Activated naive CD4-positive, alpha-beta T cell treated with Interleukin-2 at 50 U/mL for 16 hours (primary cell): ENCODE measurements around the gene ARHGAP15.
A peak's percentile ranks its signal among the peaks of the same experiment; 100 is the strongest.

Experiments used
- DNase-seq: peaks from one replicate; pipeline ENCODE4 v3.0.0-alpha.2; 2020

Gene ARHGAP15

DNA sequence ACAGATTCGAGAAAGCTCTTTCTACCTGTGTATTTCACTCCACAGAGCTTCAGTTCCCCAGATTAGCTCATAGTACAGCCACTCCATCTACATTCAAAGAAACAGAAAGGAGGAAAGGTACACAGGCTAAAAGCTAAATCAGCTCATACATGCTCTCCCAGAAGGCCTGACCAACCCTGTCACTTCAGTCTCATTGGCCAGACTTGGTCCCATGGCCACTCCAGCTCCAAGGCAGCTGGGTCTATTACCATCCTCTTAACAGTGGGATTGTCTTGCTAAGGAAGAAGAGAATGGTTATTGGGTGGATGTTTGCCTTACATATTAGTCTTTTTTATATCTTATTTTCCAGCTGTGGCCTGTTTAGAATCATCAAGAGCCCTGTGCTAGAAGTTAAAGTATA is 572.6 kb downstream of the ARHGAP15 start:
- no peak for DNase-seq

DNA sequence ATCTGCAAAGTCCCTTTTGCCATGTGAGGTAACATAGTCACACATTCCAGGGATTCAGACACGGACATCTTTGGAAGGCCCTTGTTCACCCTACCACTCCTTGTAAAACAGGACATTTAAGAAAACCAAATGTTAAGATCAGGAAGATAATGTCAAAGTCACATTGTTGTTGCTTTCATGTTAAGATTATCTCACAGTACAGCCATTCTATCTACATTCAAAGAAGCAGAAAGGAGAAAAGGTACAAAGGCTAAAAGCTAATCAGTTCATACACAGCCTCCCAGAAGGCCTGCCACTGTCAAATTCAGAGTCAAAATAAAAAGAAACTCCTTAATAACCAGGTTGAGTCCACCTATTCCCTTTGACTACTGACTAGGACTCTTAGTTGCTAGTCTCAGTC is 573.7 kb downstream of the ARHGAP15 start:
- DNase-seq, result no peak

DNA sequence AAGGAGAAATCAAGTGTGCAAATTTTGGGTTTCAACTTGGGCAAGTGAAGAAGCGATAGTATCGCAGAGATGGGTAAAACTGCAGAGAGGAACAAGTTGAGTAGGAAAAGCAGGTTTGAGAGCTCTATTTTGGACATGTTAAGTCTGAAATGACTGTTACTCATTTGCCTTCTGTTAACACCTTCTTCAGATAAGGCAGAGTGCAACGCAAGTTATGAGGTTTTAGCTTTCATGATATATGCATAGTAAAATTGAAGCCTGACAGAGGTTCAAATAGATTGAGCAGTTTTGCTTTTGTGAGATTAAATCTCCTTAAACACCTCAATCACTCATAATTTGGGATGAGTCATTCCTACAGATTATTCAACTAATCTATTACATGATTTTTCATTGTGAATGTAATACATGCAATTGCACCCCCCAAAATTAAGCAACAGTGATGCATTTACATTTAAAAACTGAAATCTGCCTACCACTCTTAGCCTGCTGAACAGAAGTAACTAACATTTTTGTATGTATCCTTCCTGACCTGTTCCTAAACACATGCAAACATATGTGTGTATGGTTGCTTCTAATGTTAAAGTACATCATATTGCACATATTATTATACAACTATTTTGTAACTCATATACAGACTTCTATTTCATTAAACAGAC is 575.4 kb downstream of the ARHGAP15 start:
- no peak for DNase-seq

DNA sequence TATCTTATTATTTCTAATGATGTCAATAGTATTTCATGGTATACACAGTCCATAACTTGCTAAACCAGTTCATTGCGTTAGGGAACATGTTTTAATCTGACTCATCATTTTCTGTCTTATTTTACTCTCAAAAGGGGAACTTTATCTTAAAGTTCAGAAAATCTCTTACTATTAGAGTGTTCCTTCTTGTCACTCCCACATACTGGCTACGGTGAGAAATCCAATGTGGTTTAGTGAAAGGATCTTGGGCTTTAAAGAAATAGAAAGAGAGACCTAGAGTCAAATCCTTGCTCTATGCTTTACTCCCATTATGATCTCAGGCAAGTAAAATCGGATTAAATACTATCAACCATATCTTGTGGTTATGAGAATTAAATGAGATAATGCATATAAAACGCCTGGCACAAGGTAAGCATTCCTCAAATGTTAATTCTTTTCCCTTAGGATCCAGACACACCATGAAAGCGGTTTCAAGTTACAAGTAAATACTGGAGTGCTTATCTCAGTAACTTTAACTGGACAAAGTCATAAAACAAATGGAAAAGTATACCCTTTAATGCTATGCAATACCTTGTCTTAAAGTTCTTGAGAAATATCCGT is 576.0 kb downstream of the ARHGAP15 start:
- no peak for DNase-seq

DNA sequence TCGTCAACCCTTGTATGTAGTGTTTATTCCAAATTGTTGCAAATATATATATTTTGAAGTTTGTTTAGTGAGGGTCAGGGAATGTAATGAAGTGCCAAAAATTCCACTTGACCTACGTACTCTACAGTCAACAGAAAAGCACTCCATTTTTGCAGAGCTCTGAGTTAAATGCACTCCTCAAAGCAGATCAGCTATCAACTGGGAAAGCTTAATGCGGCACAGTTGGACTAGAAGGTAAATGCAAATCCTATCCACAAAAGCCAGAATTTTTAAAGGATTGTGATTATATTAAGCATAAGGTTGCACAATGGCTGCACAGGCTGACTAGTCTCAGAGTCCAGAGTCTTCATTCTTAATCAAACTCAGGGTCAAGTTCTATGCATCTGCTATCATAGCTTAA is 577.1 kb downstream of the ARHGAP15 start:
- DNase-seq, result no peak

DNA sequence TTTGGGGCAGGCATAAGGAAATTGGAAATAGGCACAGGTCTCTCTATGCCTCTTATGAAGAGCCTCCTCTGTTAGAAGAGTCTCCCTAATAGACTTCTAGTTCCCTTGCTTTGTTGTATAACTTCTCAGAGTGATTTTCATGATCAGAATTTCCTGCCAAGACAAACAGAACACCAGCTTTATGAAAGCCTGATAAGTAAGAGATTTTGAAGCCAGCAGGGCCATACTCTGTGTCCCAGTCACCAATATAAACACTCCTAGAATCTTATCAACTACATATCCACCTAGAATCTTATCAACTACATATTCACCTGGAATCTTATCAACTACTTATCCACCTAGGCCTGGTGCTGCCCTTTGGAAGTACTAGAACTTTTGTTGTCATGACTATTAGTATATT is 579.5 kb downstream of the ARHGAP15 start:
- DNase-seq, result no peak

DNA sequence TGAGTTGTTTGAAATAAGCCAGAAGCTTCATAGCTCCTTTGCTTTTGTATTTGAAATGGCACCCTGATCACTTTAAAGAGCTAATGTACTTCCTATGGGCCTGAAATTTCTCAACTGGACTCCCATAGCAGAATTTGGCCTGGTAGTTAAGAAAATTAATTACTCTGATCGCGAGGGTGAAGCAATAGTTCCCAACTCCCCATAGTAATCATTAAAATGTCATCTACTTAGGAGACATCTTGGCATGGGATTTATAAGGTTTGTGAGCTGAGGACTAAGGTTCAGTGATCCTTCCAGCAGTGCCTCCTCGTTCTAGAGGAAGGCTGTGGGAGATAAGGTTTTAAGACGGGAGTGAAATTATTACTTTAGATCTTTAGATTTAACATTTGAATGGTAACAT is 581.0 kb downstream of the ARHGAP15 start:
- DNase-seq, result no peak

DNA sequence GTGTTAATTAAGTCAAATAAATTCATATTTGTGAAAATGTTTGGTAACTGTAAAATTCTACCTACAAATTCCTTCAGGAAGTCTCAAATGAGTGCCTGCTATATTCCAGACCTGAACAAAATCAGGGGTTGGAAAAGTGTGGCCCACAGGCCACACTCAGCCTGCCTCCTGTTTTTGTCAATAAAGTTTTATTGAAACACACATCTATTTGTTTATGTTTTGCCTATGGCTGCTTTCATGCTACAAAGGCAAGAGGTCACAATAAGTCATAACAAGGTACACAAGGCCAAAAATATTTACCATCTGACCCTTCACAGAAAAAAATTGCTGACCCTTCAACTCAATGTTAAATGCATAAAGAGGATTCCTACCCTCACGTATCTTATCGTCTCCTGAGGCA is 581.7 kb downstream of the ARHGAP15 start:
- DNase-seq, result no peak

DNA sequence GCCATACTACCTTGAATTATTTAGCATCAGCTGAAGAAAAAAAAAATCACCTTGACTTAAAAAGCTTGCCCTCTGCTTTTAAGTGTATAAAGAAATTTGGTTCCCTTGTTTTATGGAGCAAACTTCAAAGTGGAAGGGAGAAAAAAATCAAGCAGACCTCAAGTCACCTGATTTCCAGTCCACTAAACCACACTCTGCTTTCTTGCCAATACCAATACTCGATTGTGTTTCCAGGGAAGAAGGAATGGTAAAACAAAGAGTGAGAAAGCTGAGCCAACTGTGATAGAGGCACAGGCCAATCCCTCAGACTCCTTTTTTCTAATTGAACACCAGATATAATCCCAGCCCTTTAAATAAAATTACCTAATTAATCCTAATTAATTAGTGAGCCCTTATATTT is 587.3 kb downstream of the ARHGAP15 start:
- DNase-seq, result no peak

DNA sequence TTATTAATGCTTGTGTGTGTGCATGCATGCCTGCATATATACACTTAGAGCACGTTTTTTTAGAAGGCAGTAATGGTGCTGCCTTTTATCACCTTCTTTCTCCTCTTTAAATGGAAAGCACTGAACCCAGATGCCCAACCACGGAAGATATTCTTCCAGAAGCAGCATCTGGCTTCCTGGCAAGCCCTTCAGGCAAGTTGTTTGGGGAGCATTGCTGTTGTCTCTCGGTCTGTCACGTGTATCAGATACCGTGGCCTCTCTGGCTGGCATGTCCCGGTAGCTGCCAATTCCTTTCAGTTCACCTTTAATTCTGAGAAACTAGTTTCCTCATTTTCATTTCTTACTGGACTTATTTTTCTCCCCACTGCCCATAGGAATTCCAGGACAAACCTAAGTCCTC is 587.8 kb downstream of the ARHGAP15 start:
- DNase-seq, result no peak

DNA sequence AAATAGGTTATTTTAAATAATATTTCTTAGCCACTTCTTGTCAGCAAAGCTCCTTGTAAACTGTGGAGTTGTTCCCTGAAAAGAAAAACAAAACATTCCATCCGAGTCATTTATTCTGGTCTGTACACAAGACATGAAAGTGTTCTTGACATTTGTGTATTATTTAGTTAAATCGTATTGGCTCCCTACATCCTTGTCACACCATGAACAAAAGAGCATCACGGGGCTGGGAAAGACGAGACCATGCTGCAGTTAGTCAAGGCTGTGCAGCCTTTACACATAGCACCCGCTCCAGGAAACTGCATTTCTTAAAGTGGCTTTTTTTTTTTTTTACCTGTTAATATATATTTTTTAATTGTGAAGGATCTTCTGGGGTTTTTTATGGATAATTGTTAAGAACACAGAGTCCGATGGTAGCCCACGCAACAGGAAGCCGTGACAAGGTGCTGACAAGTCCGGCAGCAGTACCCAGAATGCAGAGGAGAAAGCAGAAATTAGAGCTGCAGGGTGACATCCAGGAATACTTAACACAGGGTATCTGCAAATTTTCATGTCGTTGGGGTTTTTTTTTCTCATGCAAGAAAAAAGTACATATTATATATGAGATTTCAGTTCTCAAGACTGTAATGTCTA is 588.4 kb downstream of the ARHGAP15 start:
- DNase-seq, result no peak

DNA sequence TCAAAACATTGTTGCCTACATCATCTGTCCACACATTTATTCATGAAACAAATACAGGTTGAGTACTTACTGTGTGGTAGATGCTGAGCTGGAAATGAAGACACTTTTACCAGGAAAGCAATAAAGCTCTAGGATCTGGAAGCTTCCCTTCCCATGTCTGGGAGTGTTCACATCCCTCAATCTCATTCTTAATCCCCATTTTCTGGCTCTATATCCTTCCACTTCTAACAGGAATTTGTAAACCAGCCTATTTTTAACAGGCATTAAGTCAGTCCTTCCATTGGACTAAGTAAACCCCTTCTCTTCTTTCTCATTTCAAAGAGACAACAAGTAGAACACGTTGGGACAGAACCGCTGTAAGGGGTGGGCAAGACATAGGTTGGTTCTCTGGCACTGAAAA is 589.5 kb downstream of the ARHGAP15 start:
- no peak for DNase-seq

DNA sequence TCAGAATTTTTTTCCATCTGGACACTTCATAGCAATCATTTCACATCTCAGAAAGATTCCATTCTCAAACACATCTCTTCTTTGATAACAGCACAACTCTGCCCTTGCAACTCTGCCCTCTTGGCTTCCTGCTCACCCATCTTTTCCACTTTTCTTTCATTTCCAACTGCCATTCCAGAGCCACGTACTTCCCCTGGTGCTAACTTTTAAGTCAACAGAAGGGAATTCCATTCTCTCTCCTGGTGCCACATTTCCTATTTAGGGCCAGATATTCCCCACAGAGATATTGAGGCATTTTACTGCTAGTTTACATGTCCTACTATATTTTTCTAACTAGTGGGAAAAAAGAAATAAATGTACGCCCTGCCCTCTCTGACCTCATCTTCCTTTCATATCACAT is 590.2 kb downstream of the ARHGAP15 start:
- DNase-seq, result no peak

DNA sequence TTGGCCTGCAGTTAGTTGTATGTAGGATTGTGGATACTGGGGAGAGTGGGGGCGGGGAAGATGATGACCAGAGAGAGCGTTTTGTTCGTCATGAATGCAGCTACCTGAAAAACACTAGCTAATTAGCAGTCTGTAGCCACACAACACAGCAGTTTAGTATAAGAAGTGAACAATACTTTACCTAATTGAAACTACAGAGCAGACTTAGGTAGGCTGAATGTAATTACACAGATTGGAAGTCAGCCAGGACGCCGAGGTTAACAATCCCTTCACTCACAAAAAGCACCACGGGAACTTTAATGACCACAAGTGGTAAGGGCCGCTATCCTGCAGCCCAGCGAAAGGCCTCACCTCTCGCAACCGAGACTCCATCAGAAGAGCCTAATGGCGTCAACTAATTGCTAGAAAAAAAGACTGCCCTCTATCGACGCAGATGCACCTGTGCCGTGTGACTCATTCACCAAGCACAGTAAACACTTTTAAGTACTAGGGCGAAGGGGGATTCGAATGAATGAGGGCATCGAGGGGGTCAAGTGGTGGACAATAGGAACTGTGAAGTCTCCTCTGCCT is 591.0 kb downstream of the ARHGAP15 start:
- no peak for DNase-seq

DNA sequence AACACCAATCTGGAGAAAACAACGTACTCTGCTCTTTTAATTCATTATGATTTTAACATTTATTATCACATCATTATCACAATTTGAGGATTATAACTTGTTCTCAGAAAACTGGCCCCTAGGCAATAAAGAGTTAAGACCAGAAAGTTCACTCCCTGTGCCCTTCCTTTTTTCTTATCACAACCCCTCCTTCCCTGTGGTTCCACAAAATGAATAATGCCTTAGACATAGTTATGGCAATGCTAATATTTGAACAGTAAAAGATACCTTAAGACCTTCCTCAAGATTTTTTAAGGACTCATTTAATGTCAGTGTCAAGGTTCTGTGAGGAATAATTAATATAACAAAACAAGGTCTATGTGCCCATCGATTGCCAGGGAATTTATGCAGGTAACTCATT is 596.2 kb downstream of the ARHGAP15 start:
- DNase-seq, result no peak

DNA sequence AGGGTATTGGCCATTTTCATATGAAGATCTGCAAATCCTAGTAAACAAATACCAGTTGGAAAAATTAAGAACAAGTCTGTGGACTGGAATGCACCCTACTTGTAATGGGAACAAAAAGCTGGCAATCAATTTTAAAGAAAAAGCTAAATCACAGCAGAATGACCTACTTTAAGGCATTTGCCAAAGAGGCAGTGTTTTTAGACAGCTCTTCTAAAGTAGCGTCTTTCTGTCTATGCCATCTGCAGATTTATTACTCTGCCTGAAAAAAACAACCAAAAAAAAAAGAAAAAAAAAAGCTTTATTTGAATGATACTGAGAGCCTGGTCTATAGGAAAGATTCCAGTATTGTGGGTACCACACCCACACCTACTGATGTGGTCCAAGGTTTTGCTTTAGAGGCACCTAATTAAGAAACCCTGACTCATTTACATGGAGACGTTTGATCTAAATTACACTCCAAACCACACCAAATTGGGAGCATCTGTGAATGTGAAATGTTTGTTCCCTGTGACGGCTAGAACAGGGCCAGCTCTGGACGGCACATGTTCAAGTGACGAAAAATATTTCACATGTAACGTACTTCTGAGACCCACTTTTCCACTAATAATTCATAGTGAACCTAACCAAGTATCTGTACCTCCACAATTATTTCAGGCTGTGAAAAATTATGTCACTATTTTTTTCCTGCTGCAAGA is 597.1 kb downstream of the ARHGAP15 start:
- DNase-seq, result no peak

DNA sequence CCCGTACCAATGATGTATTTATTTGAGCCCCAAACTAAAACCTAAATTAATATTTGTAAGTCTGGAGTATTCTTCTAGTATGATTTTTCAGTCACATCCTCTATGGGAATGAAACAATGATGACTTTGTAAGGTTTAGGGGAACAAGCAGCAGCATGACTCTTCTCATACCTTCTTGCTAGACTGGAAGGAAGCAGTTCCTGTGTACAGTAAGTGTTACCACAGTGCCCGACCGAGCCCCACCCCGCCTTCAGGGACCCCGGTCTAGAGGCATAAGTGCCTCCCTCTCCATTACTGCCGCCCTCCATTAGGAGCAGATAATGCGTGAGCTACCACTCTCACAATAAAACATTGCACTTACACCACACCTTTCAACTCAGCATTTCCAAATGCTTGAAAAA is 599.3 kb downstream of the ARHGAP15 start:
- no peak for DNase-seq

DNA sequence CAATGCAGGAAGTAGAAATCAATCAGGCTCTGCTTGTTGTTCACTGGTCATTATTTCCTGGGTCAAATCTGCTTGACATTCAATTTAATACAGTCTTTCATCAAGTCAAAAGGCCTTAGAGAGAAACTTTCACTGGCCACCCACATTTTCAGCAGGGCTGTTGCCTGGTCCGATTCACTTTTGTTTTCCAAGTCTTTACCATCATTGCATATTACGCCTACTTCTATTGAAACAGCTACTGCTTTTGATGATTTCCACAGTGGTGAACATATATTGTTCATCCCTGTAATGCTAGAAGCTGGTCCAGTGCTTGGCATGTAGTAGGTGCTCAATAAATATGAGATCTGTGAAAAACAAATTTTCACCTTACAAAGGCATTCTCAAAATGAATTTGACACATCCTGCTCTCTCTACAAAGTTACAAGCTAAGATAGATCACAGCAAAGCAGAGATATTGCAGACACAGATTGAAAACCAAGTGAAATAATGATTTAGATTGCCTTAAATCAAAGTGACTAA is 600.1 kb downstream of the ARHGAP15 start:
- DNase-seq, result no peak

DNA sequence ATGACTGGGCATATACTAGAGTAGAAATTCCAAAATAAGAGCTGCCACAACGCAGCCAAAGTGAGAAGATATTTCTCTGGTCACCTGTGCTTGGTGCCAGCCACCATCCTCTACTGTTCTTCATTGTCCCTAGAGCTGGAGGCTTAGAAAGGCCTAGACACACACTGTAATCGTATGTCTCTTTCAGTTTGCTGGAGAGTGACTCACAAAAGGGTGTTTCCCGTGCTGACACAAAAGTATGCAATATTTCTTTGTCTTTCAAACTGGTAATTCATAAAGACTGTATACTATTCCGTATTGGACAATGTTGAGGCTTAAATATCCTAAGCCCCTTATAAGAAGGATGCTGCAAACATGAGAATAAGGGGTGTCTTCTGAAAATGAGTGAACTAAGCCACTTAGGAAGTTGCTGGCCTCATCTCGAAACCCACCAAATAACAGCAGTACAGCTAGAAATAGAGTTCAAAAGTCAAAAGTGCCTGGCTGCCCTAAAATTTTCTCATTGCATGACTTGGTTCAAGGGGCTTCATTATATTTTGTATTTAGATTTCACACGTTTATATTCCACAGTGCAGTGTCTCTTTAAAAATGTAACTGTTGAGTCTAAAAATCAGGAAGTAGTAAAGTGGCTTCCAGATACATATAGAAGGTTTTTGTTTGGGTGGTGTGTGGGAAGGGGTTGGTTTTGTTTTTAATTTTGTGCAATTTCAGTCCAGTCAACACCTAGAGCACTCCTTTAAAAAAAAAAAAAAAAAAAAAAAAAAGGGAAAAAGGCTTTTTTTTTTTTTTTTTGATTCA is 601.1 kb downstream of the ARHGAP15 start:
- DNase-seq, result peak; percentile 18

DNA sequence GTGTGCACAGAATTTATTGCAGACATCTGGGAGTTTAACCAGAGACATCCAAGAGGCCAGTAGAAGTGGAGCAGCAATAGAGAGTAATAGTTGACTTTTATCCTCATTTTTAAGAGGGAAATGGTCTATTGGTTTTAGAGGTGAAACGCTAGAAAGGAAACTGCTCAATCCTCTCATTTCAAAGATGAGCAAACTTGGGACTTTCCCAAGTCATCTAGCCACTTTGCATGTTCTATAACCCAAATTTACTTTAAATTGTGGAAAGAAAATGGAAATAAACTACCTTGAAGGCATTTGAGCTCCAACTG is 601.7 kb downstream of the ARHGAP15 start:
- no peak for DNase-seq

DNA sequence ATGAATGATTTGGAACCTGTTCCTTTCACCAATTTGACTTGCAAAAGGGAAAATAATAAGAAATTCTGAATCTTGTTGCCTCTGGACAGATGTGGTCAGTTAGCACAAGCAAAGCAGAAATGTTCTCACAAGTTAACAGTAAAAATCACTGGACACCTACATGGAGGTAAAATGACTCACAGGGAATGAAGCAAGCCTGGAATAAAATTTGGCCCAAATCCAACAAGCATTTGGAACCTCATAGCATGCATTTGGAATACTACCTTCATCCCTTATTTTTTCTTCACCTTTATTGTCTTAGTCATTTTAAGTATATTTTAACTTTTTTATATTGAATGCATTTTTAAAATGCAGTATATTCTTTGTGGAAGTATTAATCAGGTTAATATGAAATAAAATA is 602.9 kb downstream of the ARHGAP15 start:
- no peak for DNase-seq

DNA sequence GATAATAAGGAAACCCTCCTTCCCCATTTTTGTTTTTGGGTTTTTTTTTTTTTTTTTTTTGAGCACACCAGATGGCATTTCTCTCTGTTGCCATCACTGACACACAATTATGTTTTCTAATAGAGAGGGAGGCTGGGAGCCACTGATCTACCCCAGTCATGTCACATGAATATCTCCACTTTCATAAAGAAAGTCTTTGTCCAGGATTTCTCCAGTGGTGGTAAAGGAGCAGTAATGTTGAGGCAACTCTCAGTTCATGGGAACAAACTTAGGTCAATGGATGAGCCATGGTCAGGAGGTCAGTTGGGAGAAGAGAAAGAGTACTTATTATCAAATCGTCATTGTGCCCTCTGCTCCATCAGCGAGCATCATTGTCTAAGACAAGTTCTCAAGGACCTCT is 603.7 kb downstream of the ARHGAP15 start:
- DNase-seq, result no peak

DNA sequence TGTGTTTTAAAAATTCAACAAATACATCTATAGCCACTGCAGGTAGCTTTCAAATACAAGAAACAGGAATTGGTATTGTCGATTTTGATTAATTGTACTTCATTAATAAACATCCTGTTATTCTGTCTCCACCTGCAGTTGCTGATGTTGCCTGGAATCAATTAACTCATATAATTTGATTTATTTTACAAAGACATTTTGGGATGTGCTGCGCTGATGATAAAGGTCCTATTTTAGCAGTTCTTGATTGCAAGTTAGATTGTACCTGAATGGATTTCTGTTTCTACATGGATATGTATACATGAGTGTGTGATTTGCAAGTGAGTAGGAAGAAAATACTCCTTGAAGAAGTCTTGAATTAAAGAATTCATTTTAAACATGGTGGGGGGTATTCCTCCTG is 605.3 kb downstream of the ARHGAP15 start:
- no peak for DNase-seq
